ENCODE measurements around the gene DNA2. TPM values are rescaled to one million over a fixed set of nuclear protein-coding genes. Genes with fewer than 3 reads are reported as not detected.
A peak's percentile ranks its signal among the peaks of the same experiment; 100 is the strongest.

DNA2 gene
- total RNA-seq, 1 donor from 2014 or later, result 9.9 TPM

DNA sequence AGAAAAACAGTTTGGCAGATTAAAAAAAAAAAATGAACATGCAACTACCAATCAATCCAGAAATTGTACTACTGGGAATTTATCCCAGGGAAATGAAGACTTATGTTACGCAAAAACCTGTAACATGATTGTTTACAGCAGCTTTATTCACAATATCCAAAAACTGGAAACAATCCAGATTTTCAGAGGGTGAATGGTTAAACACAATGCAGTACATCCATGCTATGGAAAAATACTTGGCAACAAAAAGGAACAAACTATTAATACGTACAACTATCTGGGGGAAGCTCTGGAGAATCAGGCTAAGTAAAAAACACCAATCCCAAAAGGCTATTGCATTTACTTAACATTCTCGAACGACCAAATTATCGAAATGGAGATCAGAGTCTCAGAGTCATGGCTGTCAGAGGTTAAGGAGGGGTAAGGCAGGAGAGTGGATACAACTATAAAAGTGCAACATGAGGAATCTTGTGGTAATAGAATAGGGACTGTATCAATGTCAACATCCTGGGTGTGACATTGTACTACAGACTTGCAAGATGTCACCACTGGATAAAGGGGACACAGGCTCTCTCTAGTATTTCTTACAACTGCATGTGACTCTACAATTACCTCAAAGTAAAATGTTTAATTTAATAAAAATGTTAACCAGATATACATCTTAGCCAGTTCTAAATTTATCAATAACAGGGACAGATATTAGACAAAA lies 43.2 kb downstream of the DNA2 start:
- TF ChIP-seq, protein P1, sequence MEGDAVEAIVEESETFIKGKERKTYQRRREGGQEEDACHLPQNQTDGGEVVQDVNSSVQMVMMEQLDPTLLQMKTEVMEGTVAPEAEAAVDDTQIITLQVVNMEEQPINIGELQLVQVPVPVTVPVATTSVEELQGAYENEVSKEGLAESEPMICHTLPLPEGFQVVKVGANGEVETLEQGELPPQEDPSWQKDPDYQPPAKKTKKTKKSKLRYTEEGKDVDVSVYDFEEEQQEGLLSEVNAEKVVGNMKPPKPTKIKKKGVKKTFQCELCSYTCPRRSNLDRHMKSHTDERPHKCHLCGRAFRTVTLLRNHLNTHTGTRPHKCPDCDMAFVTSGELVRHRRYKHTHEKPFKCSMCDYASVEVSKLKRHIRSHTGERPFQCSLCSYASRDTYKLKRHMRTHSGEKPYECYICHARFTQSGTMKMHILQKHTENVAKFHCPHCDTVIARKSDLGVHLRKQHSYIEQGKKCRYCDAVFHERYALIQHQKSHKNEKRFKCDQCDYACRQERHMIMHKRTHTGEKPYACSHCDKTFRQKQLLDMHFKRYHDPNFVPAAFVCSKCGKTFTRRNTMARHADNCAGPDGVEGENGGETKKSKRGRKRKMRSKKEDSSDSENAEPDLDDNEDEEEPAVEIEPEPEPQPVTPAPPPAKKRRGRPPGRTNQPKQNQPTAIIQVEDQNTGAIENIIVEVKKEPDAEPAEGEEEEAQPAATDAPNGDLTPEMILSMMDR (IDR thresholded peaks at IDR 0.05; ENCODE audit: partially characterized antibody, unreplicated experiment), result no peak
- Mint-ChIP-seq H3K36me3 (ENCODE audit: unreplicated experiment) (no peaks in the 10 kb centered on the region), H3K27me3 (ENCODE audit: unreplicated experiment) (no peaks in the 10 kb centered on the region), H3K27ac (ENCODE audit: unreplicated experiment) (peak overlapping the region; percentile 64), H3K4me3 (ENCODE audit: unreplicated experiment) (no peak overlapping the region), H3K4me1 (ENCODE audit: low read depth, unreplicated experiment) (no peaks in the 10 kb centered on the region), H3K9me3 (ENCODE audit: unreplicated experiment) (no peaks in the 10 kb centered on the region)
- no peak for DNase-seq

DNA sequence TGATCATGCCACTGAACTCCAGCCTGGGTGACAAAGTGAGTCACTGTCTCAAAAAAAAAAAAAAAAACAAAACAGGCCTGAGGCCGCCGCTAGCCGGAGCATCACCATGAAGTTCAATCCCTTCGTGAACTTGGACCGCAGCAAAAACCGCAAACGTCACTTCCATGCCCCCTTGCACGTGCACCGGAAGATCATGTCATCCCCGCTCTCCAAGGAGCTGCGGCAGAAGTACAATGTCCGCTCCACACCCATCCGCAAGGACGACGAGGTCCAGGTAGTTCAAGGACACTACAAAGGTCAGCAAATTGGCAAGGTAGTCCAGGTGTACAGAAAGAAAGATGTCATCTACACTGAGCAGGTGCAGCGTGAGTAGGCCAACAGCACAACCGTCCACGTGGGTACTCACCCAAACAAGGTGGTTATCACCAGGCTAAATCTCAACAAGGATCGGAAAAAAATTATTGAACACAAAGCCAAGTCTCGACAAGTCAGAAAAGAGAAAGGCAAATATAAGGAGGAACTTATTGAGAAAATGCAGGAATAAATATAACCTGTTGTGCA lies 47.2 kb downstream of the DNA2 start:
- Mint-ChIP-seq H3K9me3 (ENCODE audit: unreplicated experiment) (no peaks in the 10 kb centered on the region), H3K4me3 (ENCODE audit: unreplicated experiment) (no peak overlapping the region), H3K27me3 (ENCODE audit: unreplicated experiment) (no peaks in the 10 kb centered on the region), H3K36me3 (ENCODE audit: unreplicated experiment) (no peaks in the 10 kb centered on the region), H3K27ac (ENCODE audit: unreplicated experiment) (no peak overlapping the region), H3K4me1 (ENCODE audit: low read depth, unreplicated experiment) (no peaks in the 10 kb centered on the region)
- TF ChIP-seq, protein P1 (IDR thresholded peaks at IDR 0.05; ENCODE audit: partially characterized antibody, unreplicated experiment), result no peak
- DNase-seq, result no peak

DNA sequence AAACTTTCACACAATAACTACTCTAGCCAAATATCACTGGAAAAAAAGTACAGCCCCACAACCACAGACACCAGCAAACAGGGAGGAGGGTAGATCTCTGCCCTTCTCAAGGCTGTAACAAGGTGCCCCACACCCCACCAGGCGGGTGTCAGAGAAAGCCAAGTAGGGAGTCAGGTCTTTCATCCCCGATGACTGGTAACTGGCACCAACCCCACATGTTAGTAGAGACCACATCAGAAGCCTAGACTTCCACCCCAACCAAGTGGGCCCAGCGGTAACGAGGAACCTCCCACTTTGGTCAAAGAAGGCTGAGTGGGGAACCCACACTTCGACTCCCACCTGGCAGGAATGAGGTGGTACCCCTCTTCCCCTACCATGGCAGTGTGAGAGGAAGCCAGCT lies 48.3 kb downstream of the DNA2 start:
- no peak overlapping the region for H3K4me3 Mint-ChIP-seq (ENCODE audit: unreplicated experiment)
- no peak for DNase-seq
- TF ChIP-seq, protein P1 (IDR thresholded peaks at IDR 0.05; ENCODE audit: partially characterized antibody, unreplicated experiment), result no peak
- H3K27ac Mint-ChIP-seq (ENCODE audit: unreplicated experiment), result no peak overlapping the region
- no peaks in the 10 kb centered on the region for H3K9me3 Mint-ChIP-seq (ENCODE audit: unreplicated experiment)
- H3K27me3 Mint-ChIP-seq (ENCODE audit: unreplicated experiment), result no peaks in the 10 kb centered on the region
- H3K4me1 Mint-ChIP-seq (ENCODE audit: low read depth, unreplicated experiment), result no peaks in the 10 kb centered on the region
- no peaks in the 10 kb centered on the region for H3K36me3 Mint-ChIP-seq (ENCODE audit: unreplicated experiment)

DNA sequence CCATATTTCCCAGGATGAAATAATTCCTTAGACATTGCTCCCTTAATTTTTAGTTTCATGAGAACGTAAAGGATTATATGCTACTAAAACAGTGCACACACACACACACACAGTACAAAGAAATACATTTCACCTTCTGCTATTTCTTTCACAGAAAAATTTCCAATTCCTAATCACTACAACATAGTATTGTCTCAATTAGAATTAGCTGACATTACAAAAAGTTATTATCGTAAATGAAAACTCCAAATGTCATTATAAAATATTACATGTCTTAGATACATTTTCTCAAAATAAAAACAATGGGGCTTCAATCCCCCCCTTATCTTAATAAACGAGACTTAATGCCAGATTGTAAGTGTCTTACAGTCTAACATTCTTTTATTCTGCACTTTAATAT lies 52.4 kb downstream of the DNA2 start:
- no peak overlapping the region for H3K27ac Mint-ChIP-seq (ENCODE audit: unreplicated experiment)
- no peaks in the 10 kb centered on the region for H3K9me3 Mint-ChIP-seq (ENCODE audit: unreplicated experiment)
- no peaks in the 10 kb centered on the region for H3K36me3 Mint-ChIP-seq (ENCODE audit: unreplicated experiment)
- TF ChIP-seq, protein P1 (IDR thresholded peaks at IDR 0.05; ENCODE audit: partially characterized antibody, unreplicated experiment), result no peak
- no peak overlapping the region for H3K4me3 Mint-ChIP-seq (ENCODE audit: unreplicated experiment)
- DNase-seq, result no peak
- H3K4me1 Mint-ChIP-seq (ENCODE audit: low read depth, unreplicated experiment), result no peaks in the 10 kb centered on the region
- H3K27me3 Mint-ChIP-seq (ENCODE audit: unreplicated experiment), result no peaks in the 10 kb centered on the region

DNA sequence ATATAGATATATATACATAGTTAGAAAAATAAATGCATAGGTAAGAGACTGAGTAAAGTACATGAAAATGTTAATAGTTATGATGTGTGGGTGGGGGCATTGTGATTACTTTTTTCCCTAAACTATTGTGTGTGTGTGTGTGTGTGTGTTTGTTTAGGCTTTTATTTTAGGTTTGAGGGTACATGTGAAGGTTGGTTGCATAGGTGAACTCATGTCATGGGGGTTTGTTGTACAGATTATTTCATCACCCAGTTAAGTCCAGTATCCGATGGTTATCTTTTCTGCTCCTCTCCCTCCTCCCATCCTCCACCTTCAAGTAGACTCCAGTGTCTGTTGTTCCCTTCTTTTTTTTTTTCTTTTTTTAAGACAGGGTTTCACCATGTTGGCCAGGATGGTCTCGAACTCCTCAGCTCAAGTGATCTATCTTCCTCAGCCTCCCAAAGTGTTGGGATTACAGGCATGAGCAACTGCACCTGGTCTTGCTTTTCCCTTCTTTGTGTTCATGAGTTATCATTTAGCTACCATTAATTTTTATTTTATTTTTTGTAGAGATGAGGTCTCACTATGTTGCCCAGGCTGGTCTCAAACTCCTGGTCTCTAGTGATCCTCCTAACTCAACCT lies 62.8 kb downstream of the DNA2 start:
- Mint-ChIP-seq H3K4me3 (ENCODE audit: unreplicated experiment) (no peak overlapping the region), H3K36me3 (ENCODE audit: unreplicated experiment) (no peaks in the 10 kb centered on the region), H3K27me3 (ENCODE audit: unreplicated experiment) (peaks cover 8% of the 10 kb centered on the region), H3K27ac (ENCODE audit: unreplicated experiment) (no peak overlapping the region), H3K4me1 (ENCODE audit: low read depth, unreplicated experiment) (peaks cover 9% of the 10 kb centered on the region), H3K9me3 (ENCODE audit: unreplicated experiment) (peaks cover 8% of the 10 kb centered on the region)
- no peak for DNase-seq
- TF ChIP-seq, protein P1 (IDR thresholded peaks at IDR 0.05; ENCODE audit: partially characterized antibody, unreplicated experiment), result no peak

Measured in glutamatergic neuron (in vitro differentiated cells).